Duodenal mucosa (tissue), 2 donors: Measurements from ENCODE around the gene PCP4.

Experiments
- H3K27ac ChIP-seq: one replicate; pipeline ENCODE4 v1.7.0; 2013; ENCODE audit warnings: low read depth, low read length
- H3K27me3 ChIP-seq, 2 donors: one replicate each; pipeline ENCODE4 v1.7.0; 2013; ENCODE audit warnings: low read length in 2 of 2, control low read depth in 1 of 2; ENCODE audit not compliant: insufficient read depth in 2 of 2, control insufficient read depth in 1 of 2
- H3K36me3 ChIP-seq, 2 donors: one replicate each; pipeline ENCODE4 v1.7.0; 2013; ENCODE audit warnings: low read length in 2 of 2, control low read depth in 1 of 2; ENCODE audit not compliant: insufficient read depth in 2 of 2, control insufficient read depth in 1 of 2
- H3K4me1 ChIP-seq, 2 donors: one replicate each; pipeline ENCODE4 v1.7.0; 2013; ENCODE audit warnings: low read length in 2 of 2, control low read depth in 1 of 2; ENCODE audit not compliant: insufficient read depth in 2 of 2, control insufficient read depth in 1 of 2
- H3K4me3 ChIP-seq, 2 donors: one replicate each; pipeline ENCODE4 v1.7.0; 2013; ENCODE audit warnings: low read length in 2 of 2, low read depth in 1 of 2
- H3K9ac ChIP-seq, 2 donors: one replicate each; pipeline ENCODE4 v1.7.0; 2013; ENCODE audit warnings: low read length in 2 of 2, low read depth in 1 of 2
- H3K9me3 ChIP-seq, 2 donors: one replicate each; pipeline ENCODE4 v1.7.0; 2013; ENCODE audit warnings: low read length in 2 of 2, control low read depth in 1 of 2; ENCODE audit not compliant: control insufficient read depth in 1 of 2

Gene PCP4

GRCh38 chr21:39947031-39947430 lies 79.8 kb downstream of the PCP4 start:
- Histone ChIP-seq H3K9me3 (no peaks in the 10 kb centered on the region), H3K4me1 (no peaks in the 10 kb centered on the region), H3K9ac (no peak overlapping the region), H3K27me3 (no peaks in the 10 kb centered on the region), H3K27ac (no peak overlapping the region), H3K36me3 (no peaks in the 10 kb centered on the region), H3K4me3 (no peak overlapping the region)

DNA sequence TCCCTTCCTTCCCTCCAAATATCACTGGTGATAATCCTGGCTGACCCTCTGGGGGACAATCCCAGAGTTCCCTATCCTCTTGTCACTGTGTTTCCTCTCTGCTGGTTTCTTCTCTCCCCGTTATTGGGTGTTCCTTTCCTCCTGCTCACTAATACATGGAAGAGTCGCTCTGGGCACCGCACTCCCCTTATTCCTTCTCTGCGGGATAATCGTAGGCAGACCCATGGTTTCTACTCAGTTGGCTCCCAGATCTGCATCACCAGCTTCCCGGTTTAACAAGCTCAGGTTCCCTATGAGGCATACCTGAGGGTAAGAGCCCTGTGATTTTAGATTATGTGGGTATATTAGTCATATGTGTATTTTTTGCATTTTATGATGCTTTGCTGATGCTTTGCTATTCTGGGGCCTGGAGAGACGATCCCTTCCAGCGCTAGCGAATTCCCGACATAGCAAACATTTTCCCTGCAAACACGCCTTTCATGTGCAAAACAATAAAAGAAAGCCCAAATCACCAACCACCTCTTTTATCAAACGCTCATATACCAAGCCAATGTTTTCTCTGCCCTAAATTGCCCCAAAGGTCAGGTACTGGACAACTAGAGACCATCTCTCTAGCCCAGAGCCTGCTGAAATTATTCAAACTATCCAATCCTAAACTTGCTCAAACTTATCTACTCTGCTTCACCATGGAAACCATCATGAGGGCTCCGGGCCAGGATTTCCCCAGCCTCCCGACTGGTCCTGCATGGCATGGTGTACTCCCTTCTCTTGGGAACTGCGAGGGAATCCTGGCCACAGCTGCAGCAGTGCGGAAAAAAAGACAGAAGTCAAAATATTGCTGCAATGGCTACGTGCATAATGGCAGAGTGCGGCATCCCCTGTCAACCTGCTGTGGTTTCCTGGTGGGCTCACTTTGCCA lies 84.2 kb downstream of the PCP4 start:
- H3K36me3 ChIP-seq, result no peaks in the 10 kb centered on the region
- no peaks in the 10 kb centered on the region for H3K27me3 ChIP-seq
- H3K4me1 ChIP-seq, result no peaks in the 10 kb centered on the region
- no peak overlapping the region for H3K9ac ChIP-seq
- no peaks in the 10 kb centered on the region for H3K9me3 ChIP-seq
- no peak overlapping the region for H3K4me3 ChIP-seq
- H3K27ac ChIP-seq, result no peak overlapping the region

DNA sequence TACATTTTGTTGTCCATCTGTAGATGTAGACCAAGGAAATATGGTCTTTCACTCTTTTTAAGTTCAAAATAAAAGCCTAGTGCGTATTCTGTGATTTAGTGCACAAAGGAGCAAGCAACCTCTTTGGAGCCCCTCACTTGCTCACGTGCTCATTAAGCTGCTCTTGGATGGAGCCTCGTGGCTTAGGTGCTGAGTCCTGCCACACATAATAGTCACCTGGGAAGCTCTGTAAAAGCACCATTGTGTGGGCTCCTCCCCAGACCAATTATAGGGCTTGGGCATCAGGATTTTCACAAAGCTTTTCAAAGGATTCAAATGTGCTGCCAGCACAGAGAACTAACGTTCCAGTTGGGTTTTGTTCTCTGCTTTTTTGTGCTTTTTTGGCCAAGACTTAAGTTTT lies 85.0 kb downstream of the PCP4 start:
- Histone ChIP-seq H3K9ac (no peak overlapping the region), H3K27ac (no peak overlapping the region), H3K27me3 (no peaks in the 10 kb centered on the region), H3K36me3 (no peaks in the 10 kb centered on the region), H3K9me3 (no peaks in the 10 kb centered on the region), H3K4me3 (no peak overlapping the region), H3K4me1 (no peaks in the 10 kb centered on the region)

DNA sequence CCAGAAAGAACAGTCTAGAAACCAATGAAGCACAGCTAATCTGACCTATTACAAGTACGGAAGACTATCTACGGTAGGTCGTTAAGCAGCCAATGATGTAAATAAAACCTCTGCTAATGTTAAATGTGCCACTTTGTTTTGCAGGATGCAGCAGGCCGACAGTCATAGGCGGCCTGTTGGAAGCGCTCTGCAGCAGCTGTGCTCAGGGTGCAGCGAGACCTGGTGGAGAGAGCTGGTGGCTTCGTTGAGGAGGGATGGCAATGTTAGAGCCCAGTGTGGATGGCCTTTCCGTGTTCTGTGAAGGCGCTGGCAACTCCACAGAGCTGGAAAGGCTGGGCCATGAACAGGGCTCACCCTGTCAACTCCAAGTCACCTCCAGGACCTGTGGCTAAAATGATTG lies 87.3 kb downstream of the PCP4 start:
- Histone ChIP-seq H3K4me3 (no peak overlapping the region), H3K27ac (no peak overlapping the region), H3K9ac (no peak overlapping the region), H3K36me3 (no peaks in the 10 kb centered on the region), H3K9me3 (no peaks in the 10 kb centered on the region), H3K27me3 (no peaks in the 10 kb centered on the region), H3K4me1 (no peaks in the 10 kb centered on the region)

DNA sequence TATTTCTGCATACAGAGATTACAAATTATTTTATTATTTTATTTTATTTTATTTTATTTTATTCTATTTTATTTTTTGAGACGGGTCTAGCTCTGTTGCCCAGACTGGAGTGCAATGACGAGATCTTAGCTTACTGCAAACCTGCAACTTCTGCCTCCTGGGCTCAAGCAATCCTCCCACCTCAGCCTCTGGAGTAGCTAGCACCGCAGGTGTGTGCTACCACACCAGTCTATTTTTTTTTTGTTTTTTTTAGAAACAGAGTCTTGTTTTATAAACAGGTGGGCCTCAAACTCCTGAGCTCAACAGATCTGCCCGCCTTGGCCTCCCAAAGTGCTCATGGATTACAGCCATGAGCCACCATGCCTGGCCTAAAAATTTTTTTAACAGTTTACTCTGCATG lies 88.1 kb downstream of the PCP4 start:
- Histone ChIP-seq H3K9ac (no peak overlapping the region), H3K4me1 (no peaks in the 10 kb centered on the region), H3K36me3 (no peaks in the 10 kb centered on the region), H3K4me3 (no peak overlapping the region), H3K27me3 (no peaks in the 10 kb centered on the region), H3K9me3 (no peaks in the 10 kb centered on the region), H3K27ac (no peak overlapping the region)

GRCh38 chr21:39956586-39956985 lies 89.3 kb downstream of the PCP4 start:
- no peaks in the 10 kb centered on the region for H3K36me3 ChIP-seq
- H3K4me1 ChIP-seq, result no peaks in the 10 kb centered on the region
- H3K9ac ChIP-seq, result no peak overlapping the region
- no peak overlapping the region for H3K27ac ChIP-seq
- no peak overlapping the region for H3K4me3 ChIP-seq
- no peaks in the 10 kb centered on the region for H3K9me3 ChIP-seq
- no peaks in the 10 kb centered on the region for H3K27me3 ChIP-seq

GRCh38 chr21:39958731-39959130 lies 91.5 kb downstream of the PCP4 start:
- H3K36me3 ChIP-seq, result no peaks in the 10 kb centered on the region

DNA sequence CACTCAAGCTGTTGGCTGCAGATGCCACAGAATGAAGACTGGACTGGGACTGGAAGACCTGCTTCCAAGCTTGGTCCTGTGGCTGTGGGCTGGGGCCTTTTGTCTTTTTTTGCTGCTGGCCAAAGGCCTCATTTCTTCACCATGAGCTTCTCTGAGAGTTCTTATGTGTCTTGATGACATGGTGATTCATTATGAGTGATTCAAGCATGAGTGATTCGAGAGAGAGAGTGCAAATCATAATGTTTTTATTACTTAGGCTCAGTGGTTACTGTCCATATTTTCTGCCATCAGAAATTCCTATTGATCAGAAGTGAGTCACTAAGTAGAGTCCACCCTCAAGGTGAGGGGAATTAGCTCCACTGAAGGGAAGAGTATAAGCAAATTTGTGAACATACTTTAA lies 94.0 kb downstream of the PCP4 start:
- H3K4me1 ChIP-seq, result no peaks in the 10 kb centered on the region
- H3K36me3 ChIP-seq, result no peaks in the 10 kb centered on the region
- H3K9me3 ChIP-seq, result no peaks in the 10 kb centered on the region
- no peak overlapping the region for H3K9ac ChIP-seq
- no peaks in the 10 kb centered on the region for H3K27me3 ChIP-seq
- no peak overlapping the region for H3K27ac ChIP-seq
- H3K4me3 ChIP-seq, result no peak overlapping the region

More at GRCh38 chr21:39958731-39959130, 91.5 kb downstream of the PCP4 start:
- Histone ChIP-seq H3K9me3 (no peaks in the 10 kb centered on the region), H3K27me3 (no peaks in the 10 kb centered on the region), H3K27ac (no peak overlapping the region), H3K9ac (no peak overlapping the region), H3K4me3 (no peak overlapping the region), H3K4me1 (no peaks in the 10 kb centered on the region)

DNA sequence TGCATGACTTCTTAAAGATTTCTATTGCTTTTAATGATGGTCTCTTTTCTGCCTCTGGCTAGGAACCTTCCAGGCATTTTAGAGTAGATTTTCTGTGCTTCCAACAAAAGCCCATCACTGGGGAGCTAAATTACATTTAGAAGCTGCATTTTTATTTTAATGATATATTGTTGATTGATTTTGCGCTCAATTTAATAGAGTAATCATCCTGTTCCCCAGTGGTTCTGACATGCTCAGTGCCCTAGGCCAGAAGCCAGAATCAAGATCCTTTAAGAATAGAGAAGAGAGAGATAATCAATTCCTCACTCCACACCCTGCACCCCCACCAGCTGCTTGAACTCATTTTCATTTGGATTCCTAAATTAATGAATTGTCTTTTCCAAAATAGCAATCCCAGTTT lies 97.8 kb downstream of the PCP4 start:
- H3K4me1 ChIP-seq, result no peaks in the 10 kb centered on the region
- H3K9me3 ChIP-seq, result no peaks in the 10 kb centered on the region
- H3K9ac ChIP-seq, result no peak overlapping the region
- no peak overlapping the region for H3K27ac ChIP-seq
- H3K4me3 ChIP-seq, result no peak overlapping the region
- no peaks in the 10 kb centered on the region for H3K27me3 ChIP-seq
- H3K36me3 ChIP-seq, result no peaks in the 10 kb centered on the region

DNA sequence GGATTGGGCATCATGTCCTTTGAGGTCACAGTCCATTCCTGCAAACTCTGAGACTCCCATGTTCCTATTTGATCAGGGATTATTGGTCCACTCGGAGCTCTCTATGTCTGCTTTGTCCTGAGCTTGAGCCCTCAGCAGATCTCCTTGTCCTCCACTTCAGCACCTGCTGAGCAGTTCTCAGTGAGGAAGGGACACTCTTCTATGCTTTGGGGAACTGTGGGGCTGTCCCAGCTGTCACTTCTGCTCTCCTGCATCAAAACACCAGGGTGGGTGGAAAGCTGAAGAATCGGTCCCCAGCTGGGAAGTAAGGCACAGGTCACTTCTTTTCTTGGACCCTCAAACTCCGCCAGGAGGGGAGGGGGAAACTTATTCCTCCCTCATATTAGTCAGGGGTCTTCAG lies 99.5 kb downstream of the PCP4 start:
- Histone ChIP-seq H3K27me3 (no peaks in the 10 kb centered on the region), H3K36me3 (no peaks in the 10 kb centered on the region), H3K4me3 (no peak overlapping the region), H3K27ac (no peak overlapping the region), H3K9ac (no peak overlapping the region), H3K9me3 (no peaks in the 10 kb centered on the region), H3K4me1 (no peaks in the 10 kb centered on the region)
